ENCODE results near the gene DHX16. TPM values are rescaled to one million over a fixed set of nuclear protein-coding genes. Genes with fewer than 3 reads are reported as not detected.

Gene DHX16
- total RNA-seq, 1 donor from 2014 or later = 17.6 TPM

GRCh38 chr6:30647242-30648116, 25.3 kb downstream of the DHX16 start:
- peak; percentile 87 for DNase-seq (ENCODE audit: low spot score)
- Mint-ChIP-seq H3K27ac (no peak overlapping the region), H3K4me3 (peak overlapping the region; percentile 92), H3K27me3 (ENCODE audit: insufficient read depth, low read depth) (peaks cover 5% of the 10 kb centered on the region), H3K9me3 (no peaks in the 10 kb centered on the region), H3K4me1 (peaks cover 16% of the 10 kb centered on the region), H3K36me3 (peaks cover 26% of the 10 kb centered on the region)
- Histone ChIP-seq H3K27ac (no peak overlapping the region), H4K20me1 (ENCODE audit: low read depth) (peaks cover 13% of the 10 kb centered on the region), H3K4me3 (peak overlapping the region; percentile 75), H3K36me3 (no peaks in the 10 kb centered on the region), H3K9ac (peak overlapping the region; percentile 22), H3K4me2 (peak overlapping the region; percentile 78), H2AFZ (replicated peaks) (peak overlapping the region; percentile 78), H3K79me2 (ENCODE audit: low read depth) (peaks cover 30% of the 10 kb centered on the region), H3F3A (ENCODE audit: low read depth) (peaks cover 15% of the 10 kb centered on the region), H3K9me3 (ENCODE audit: low read depth) (no peaks in the 10 kb centered on the region), H3K27me3 (no peaks in the 10 kb centered on the region), H3K4me1 (peaks cover 10% of the 10 kb centered on the region)
- TF ChIP-seq CTCF (IDR thresholded peaks at IDR 0.05) = no peak
- TF ChIP-seq EZH2 (IDR thresholded peaks at IDR 0.05) = no peak
- no peak for TF ChIP-seq EZH2phosphoT487 (IDR thresholded peaks at IDR 0.05)

- peak within 1 kb of the TSS; percentile 78 for H2AFZ ChIP-seq (replicated peaks)
- Mint-ChIP-seq H3K4me1 (peaks cover 16% of the 10 kb centered on the region), H3K9me3 (no peaks in the 10 kb centered on the region), H3K4me3 (peak within 1 kb of the TSS; percentile 92), H3K36me3 (peaks cover 24% of the 10 kb centered on the region), H3K27ac (no peak within 1 kb of the TSS), H3K27me3 (ENCODE audit: insufficient read depth, low read depth) (peaks cover 5% of the 10 kb centered on the region)
- H3K9ac ChIP-seq = peak within 1 kb of the TSS; percentile 22
- H4K20me1 ChIP-seq (ENCODE audit: low read depth) = peaks cover 13% of the 10 kb centered on the region
- peak within 1 kb of the TSS; percentile 75 for H3K4me3 ChIP-seq
- H3K4me2 ChIP-seq = peak within 1 kb of the TSS; percentile 78
- no peaks in the 10 kb centered on the region for H3K9me3 ChIP-seq (ENCODE audit: low read depth)
- H3K27me3 ChIP-seq = no peaks in the 10 kb centered on the region
- no peaks in the 10 kb centered on the region for H3K36me3 ChIP-seq
- H3K79me2 ChIP-seq (ENCODE audit: low read depth) = peaks cover 30% of the 10 kb centered on the region
- peaks cover 10% of the 10 kb centered on the region for H3K4me1 ChIP-seq
- TF ChIP-seq EZH2 (IDR thresholded peaks at IDR 0.05) = no peak
- no peak for TF ChIP-seq EZH2phosphoT487 (IDR thresholded peaks at IDR 0.05)
- no peak for TF ChIP-seq CTCF (IDR thresholded peaks at IDR 0.05)
- no peak within 1 kb of the TSS for H3K27ac ChIP-seq
- DNase-seq (ENCODE audit: low spot score) = peak; percentile 97
- peaks cover 15% of the 10 kb centered on the region for H3F3A ChIP-seq (ENCODE audit: low read depth)
Measured at GRCh38 chr6:30646450-30647241, 26.2 kb downstream of the DHX16 start, which contains the start of gene C6orf136. C6orf136 (plus strand) TSS chr6:30647133; CDS start chr6:30647232, 99 bp downstream.

GRCh38 chr6:30645989-30646388, 26.8 kb downstream of the DHX16 start:
- H3K4me3 Mint-ChIP-seq = peak overlapping the region; percentile 92
- Histone ChIP-seq H3K36me3 (no peaks in the 10 kb centered on the region), H3K27ac (no peak overlapping the region), H3K4me3 (peak overlapping the region; percentile 75), H2AFZ (replicated peaks) (no peak overlapping the region), H3K9me3 (ENCODE audit: low read depth) (no peaks in the 10 kb centered on the region), H3F3A (ENCODE audit: low read depth) (peaks cover 15% of the 10 kb centered on the region), H3K79me2 (ENCODE audit: low read depth) (peaks cover 30% of the 10 kb centered on the region), H3K27me3 (no peaks in the 10 kb centered on the region), H3K9ac (peak overlapping the region; percentile 21), H3K4me1 (peaks cover 10% of the 10 kb centered on the region), H3K4me2 (peak overlapping the region; percentile 78), H4K20me1 (ENCODE audit: low read depth) (peaks cover 17% of the 10 kb centered on the region)
- H3K9me3 Mint-ChIP-seq = no peaks in the 10 kb centered on the region
- H3K27me3 Mint-ChIP-seq (ENCODE audit: insufficient read depth, low read depth) = peaks cover 5% of the 10 kb centered on the region
- H3K36me3 Mint-ChIP-seq = peaks cover 23% of the 10 kb centered on the region
- peaks cover 16% of the 10 kb centered on the region for H3K4me1 Mint-ChIP-seq
- no peak for TF ChIP-seq EZH2 (IDR thresholded peaks at IDR 0.05)
- no peak for TF ChIP-seq CTCF (IDR thresholded peaks at IDR 0.05)
- no peak for TF ChIP-seq EZH2phosphoT487 (IDR thresholded peaks at IDR 0.05)
- DNase-seq (ENCODE audit: low spot score) = no peak
- no peak overlapping the region for H3K27ac Mint-ChIP-seq

All from neural progenitor cell (in vitro differentiated cells).